ENCODE data around the gene SIGLEC7. TPM values are rescaled to one million over a fixed set of nuclear protein-coding genes. Genes with fewer than 3 reads are reported as not detected.

The SIGLEC7 gene
- total RNA-seq, 4 donors from 2014 or later = 1.9 to 10.7 (median 6.3) TPM

DNA sequence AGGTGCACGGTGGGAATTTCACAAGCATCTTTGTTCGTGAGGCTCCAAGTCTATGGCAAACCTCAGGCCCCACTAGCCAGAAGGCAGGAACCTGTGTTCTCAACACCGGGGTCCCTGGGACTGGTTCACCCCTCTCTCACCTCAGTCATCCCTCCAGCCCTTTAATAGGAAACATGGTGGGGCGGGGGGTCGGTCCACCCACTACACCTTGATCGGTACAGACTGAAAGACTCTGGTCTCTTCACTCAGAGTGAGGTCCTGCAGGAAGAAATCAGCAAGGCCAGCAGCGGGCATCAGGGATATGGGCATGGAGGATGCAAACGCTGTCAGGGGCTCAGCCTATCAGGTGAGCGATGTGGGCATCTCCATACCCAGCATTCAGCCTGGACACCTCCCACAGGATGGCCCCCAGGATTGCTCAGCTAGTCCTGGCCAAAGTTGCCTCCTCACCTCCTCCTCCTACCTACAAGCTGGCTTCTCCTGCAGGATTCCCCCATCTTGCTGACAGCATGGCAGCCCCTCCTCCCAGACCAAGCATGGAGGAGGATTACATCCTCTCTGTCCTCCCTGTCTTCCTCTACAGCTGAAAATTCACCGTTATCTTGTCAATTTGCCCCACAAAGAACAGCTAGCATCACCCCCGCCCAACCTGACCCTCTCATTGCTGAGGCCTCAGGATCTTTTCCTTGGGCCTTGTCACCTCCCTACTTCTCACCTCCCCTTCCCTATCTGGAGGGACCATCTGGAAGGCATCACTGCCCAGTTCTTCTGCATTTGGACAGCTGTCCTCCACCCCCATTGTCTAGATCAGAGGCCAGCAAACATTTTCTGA is 45.5 kb downstream of the SIGLEC7 start:
- DNase-seq (ENCODE audit: low spot score) = no peak
- TF ChIP-seq, protein P1, sequence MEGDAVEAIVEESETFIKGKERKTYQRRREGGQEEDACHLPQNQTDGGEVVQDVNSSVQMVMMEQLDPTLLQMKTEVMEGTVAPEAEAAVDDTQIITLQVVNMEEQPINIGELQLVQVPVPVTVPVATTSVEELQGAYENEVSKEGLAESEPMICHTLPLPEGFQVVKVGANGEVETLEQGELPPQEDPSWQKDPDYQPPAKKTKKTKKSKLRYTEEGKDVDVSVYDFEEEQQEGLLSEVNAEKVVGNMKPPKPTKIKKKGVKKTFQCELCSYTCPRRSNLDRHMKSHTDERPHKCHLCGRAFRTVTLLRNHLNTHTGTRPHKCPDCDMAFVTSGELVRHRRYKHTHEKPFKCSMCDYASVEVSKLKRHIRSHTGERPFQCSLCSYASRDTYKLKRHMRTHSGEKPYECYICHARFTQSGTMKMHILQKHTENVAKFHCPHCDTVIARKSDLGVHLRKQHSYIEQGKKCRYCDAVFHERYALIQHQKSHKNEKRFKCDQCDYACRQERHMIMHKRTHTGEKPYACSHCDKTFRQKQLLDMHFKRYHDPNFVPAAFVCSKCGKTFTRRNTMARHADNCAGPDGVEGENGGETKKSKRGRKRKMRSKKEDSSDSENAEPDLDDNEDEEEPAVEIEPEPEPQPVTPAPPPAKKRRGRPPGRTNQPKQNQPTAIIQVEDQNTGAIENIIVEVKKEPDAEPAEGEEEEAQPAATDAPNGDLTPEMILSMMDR (IDR thresholded peaks at IDR 0.05) = no peak

DNA sequence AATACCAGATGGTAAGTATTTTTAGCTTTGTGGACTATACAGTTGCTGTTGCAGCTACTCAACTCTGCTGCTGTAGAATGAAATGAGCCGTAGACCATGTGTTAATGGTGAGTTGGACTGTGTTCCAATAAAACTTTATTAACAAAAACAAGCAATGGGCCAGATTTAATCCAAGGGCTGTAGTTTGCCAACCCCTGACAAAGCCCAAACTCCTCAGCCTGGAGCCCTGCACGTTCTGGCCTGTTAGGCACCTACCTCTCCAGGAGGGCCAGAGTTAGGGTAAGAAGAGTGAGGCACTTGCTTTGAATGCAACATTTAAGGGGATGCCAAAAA is 46.1 kb downstream of the SIGLEC7 start:
- DNase-seq (ENCODE audit: low spot score) (no peak), ATAC-seq (ENCODE audit: low FRiP score) (no peak)
- TF ChIP-seq, protein P1 (IDR thresholded peaks at IDR 0.05) = no peak

More for the DNA sequence above, 45.5 kb downstream of the SIGLEC7 start:
- no peak for ATAC-seq (ENCODE audit: low FRiP score)

DNA sequence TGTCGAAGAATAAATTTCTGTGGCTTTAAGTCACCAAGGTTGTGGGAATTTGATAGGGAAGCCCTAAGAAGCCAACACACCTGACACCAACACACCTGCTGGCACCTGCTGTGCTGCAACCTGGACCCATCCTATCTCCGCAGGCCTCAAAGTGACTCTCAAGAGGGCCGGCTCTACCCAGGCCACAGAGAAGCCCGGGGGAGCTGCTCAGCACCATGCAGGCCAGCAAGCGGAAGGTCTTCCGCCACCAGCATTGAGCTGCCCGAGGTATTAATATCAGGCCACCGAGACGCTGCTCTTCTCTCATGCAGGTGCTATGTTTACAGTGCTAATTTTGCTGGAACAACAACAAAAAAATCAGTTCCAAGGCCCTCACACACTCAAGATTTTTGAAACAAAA is 50.6 kb downstream of the SIGLEC7 start:
- no peak for DNase-seq (ENCODE audit: low spot score)
- TF ChIP-seq, protein P1 (IDR thresholded peaks at IDR 0.05) = no peak
- no peak for ATAC-seq (ENCODE audit: low FRiP score)

DNA sequence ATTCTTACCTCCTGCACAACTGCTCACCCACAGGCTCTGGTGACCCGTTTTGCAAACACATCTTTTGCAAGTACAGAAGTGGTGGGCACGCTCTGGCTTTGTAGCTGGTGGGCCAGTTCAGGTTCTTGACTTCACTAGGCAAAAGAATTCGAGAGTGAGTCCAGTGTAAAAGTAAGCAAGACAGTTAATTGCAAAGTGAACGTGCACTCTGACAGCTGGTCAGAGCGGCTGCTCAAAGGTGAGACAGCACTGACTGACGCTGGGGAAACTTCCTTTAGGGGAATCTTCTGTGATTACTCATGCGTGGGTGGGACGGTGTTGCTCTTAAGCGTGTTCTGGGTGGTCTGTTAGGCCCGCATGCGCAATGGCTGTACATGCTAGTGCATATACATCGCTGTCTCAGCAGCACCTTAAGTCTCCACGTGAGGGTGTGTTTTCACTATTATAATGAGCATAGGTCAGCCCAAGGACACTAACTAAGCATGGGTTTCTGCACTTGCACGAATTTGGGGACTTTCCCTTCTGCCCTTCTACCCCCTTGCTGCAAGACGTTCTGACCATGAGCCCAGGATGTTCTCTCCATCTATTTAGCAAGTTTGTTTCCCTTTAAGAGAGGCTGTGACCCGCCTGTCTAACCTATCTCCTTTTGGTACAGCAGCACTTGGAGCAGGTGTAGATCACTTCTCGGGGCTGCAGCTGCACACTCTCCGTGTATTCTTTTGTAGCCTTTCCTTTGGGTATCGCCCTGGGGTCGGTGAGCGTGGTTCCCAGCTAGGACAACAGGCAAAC is 52.6 kb downstream of the SIGLEC7 start:
- no peak for DNase-seq (ENCODE audit: low spot score)
- TF ChIP-seq, protein P1 (IDR thresholded peaks at IDR 0.05) = no peak
- ATAC-seq (ENCODE audit: low FRiP score) = peak; percentile 79

DNA sequence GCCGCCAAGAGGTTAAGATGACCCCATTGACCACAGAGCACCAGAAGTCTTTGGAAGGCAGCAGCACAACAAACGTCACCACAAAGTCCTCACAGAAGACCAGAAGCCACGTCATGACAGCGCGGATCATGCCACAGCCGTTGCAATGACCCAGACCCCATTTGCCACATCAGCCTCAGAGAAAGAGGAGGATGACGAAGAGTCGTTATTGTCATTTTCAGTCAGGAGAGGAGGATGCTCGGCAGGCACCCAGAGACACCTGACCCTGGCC is 53.1 kb downstream of the SIGLEC7 start:
- no peak for DNase-seq (ENCODE audit: low spot score)
- TF ChIP-seq, protein P1 (IDR thresholded peaks at IDR 0.05) = no peak
- no peak for ATAC-seq (ENCODE audit: low FRiP score)

DNA sequence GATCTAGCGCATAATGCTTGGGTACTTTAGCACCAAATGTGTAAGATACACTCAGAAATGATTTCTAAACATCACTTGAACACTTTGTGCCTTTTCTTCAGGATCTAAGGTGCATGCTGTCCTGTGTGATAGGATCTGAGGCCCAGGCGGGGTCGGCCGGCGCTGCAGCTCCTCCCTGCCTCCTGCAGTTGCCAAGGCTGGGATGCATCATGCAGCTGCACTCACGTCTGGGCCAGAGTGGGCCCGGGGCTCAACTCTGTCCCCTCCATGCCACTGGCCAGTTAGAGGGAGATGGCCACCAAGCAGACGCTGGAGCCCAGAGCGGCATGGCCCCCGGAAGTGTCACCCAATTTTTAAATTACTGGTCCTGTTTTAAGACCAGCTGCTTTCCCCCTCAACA is 53.5 kb downstream of the SIGLEC7 start:
- DNase-seq (ENCODE audit: low spot score) (no peak), ATAC-seq (ENCODE audit: low FRiP score) (no peak)
- TF ChIP-seq, protein P1 (IDR thresholded peaks at IDR 0.05) = no peak

DNA sequence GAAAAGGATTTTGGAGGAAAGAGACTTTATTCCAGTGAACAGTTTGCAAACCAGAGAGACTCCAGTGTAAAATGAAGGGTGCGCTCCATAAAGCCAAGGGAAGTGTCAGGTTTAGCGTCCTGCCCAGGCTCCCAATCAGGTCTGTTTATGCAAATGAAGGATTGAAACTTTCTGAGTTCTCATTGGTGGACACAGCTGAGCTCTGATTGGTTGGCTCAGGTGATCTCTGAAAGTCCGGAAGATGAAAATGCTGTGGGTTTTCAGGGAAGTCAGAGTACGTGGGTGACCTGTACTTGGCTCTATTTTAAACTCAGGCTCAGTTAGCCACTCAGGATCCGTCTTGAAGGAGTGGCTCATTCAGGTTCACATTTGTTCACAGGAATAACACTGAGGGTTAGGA is 54.1 kb downstream of the SIGLEC7 start:
- ATAC-seq (ENCODE audit: low FRiP score) (no peak), DNase-seq (ENCODE audit: low spot score) (no peak)
- TF ChIP-seq, protein P1 (IDR thresholded peaks at IDR 0.05) = no peak

All from omental fat pad (tissue), 4 donors.